Mesothelial cell of epicardium (in vitro differentiated cells): ENCODE measurements around the gene KIF2C. TPM values are rescaled to one million over a fixed set of nuclear protein-coding genes. Genes with fewer than 3 reads are reported as not detected.

Experiments used
- DNase-seq, 2 experiments: peaks; one replicate each; pipeline ENCODE4 v3.0.0; 2021; ENCODE audit warnings: low spot score in 2 of 2; ENCODE audit not compliant: unreplicated experiment in 2 of 2
- H3K27ac Mint-ChIP-seq: 2 replicates; pipeline ENCODE4 v1.8.0; 2021; ENCODE audit warnings: mixed read lengths
- H3K27me3 Mint-ChIP-seq: 2 replicates; pipeline ENCODE4 v1.8.0; 2021; ENCODE audit warnings: low read depth, mixed read lengths
- H3K36me3 Mint-ChIP-seq: 2 replicates; pipeline ENCODE4 v1.8.0; 2021; ENCODE audit warnings: mixed read lengths
- H3K4me1 Mint-ChIP-seq: 2 replicates; pipeline ENCODE4 v1.8.0; 2021; ENCODE audit warnings: mixed read lengths
- H3K4me3 Mint-ChIP-seq: 2 replicates; pipeline ENCODE4 v1.8.0; 2021; ENCODE audit warnings: mild to moderate bottlenecking, moderate library complexity, mixed read lengths
- H3K9me3 Mint-ChIP-seq: 2 replicates; pipeline ENCODE4 v1.8.0; 2021; ENCODE audit warnings: mixed read lengths
- total RNA-seq: library from RNA; stranded (reverse); gene quantifications from 3 replicates; pipeline ENCODE4 v1.2.1, GENCODE V29; 2021
- TF ChIP-seq, protein P1 (sequence below): fragments of 200-600 bp; sonication (generic); IDR thresholded peaks from one replicate; pipeline ENCODE4 v1.5.0; 2021; ENCODE audit warnings: antibody characterized with exemption; ENCODE audit not compliant: unreplicated experiment

KIF2C gene
- total RNA-seq, 1 donor from 2014 or later = 18.2 TPM

GRCh38 chr1:44778705-44779576 lies 39.3 kb downstream of the KIF2C start:
- TF ChIP-seq, protein P1, sequence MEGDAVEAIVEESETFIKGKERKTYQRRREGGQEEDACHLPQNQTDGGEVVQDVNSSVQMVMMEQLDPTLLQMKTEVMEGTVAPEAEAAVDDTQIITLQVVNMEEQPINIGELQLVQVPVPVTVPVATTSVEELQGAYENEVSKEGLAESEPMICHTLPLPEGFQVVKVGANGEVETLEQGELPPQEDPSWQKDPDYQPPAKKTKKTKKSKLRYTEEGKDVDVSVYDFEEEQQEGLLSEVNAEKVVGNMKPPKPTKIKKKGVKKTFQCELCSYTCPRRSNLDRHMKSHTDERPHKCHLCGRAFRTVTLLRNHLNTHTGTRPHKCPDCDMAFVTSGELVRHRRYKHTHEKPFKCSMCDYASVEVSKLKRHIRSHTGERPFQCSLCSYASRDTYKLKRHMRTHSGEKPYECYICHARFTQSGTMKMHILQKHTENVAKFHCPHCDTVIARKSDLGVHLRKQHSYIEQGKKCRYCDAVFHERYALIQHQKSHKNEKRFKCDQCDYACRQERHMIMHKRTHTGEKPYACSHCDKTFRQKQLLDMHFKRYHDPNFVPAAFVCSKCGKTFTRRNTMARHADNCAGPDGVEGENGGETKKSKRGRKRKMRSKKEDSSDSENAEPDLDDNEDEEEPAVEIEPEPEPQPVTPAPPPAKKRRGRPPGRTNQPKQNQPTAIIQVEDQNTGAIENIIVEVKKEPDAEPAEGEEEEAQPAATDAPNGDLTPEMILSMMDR = no peak
- no peak overlapping the region for H3K4me3 Mint-ChIP-seq
- no peaks in the 10 kb centered on the region for H3K27me3 Mint-ChIP-seq
- H3K27ac Mint-ChIP-seq = peak overlapping the region; percentile 67
- no peak for DNase-seq
- H3K4me1 Mint-ChIP-seq = peaks cover 30% of the 10 kb centered on the region
- H3K9me3 Mint-ChIP-seq = no peaks in the 10 kb centered on the region
- peaks cover 32% of the 10 kb centered on the region for H3K36me3 Mint-ChIP-seq

DNA sequence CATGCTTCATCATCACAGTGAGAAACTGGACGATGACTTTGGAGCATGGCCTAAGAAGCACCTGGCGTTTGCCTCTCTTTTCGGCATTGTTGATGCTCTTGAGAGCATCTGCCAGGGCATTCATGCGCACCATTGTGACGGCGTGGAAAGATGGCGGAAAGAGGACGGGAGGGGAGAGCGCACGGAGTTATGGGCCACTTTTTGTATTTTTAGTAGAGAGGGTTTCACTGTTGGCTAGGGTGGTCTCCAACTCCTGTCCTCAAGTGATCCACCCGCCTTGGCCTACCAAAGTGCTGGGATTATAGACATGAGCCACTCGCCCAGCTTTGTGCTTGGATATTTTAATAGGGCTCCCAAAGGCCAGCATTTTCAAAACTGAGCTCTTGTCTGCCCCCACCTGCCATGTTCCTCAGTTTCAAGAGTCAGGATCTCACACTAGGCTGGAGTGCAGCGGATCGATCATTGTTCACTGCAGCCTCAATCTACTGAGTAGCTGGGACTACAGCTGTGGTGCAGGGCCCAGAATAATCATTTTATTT lies 41.0 kb downstream of the KIF2C start:
- Mint-ChIP-seq H3K36me3 (peaks cover 32% of the 10 kb centered on the region), H3K27ac (no peak overlapping the region), H3K4me1 (peaks cover 32% of the 10 kb centered on the region), H3K4me3 (no peak overlapping the region), H3K9me3 (no peaks in the 10 kb centered on the region), H3K27me3 (no peaks in the 10 kb centered on the region)
- DNase-seq = no peak
- TF ChIP-seq, protein P1 = no peak

- Mint-ChIP-seq H3K27me3 (no peaks in the 10 kb centered on the region), H3K27ac (no peak overlapping the region), H3K36me3 (peaks cover 17% of the 10 kb centered on the region), H3K4me1 (peaks cover 24% of the 10 kb centered on the region), H3K9me3 (no peaks in the 10 kb centered on the region), H3K4me3 (peak overlapping the region; percentile 57)
- TF ChIP-seq, protein P1 = no peak
- no peak for DNase-seq
Observed at GRCh38 chr1:44783697-44784093, 44.1 kb downstream of the KIF2C start.

DNA sequence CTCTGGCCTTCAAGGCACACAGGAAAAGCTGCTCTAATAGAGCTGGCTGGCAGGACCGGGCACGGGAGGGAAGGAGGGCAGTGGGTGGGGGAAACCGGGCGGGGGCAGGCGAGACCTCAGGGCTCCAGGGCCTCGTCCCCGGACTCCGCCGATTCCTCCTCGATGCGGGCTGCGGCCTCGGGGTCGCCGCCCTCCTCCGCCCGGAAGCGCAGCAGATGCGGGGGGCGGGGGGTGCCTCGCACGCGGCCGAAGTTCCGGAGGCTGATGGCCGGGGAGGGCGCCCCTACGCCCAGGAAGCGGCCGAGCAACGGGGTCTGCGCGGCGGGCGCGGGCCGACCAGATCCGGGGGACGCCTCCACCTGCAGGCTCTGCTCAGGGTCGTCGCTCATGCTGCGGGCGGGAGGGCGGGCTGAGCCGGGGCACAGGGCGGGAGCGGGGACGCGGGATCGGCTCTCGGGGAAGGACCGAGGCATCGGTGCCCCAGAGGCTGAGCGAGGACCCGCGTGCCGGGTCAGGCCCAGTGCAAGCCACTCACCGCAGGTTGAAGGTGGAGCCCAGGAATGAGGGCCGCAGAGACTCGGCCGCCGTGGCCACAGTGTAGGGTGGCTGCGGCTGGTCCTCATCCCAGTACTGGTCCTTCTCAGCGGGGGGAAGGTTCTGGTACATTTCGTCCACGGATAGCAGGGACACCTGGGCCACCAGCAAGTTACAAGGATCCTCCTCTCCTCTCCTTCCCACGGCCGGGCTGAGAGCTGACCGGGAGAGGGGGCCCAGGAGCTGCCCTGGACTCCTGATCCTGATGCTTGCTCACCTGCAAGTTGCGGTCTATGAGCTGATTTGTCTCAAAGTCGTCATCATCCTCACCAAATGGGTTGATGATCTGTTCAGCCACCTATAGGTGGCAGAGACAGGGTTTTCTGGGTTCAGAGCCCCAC lies 44.7 kb downstream of the KIF2C start:
- no peak for DNase-seq
- Mint-ChIP-seq H3K4me3 (peak overlapping the region; percentile 59), H3K4me1 (peaks cover 23% of the 10 kb centered on the region), H3K36me3 (peaks cover 12% of the 10 kb centered on the region), H3K9me3 (no peaks in the 10 kb centered on the region), H3K27me3 (no peaks in the 10 kb centered on the region), H3K27ac (no peak overlapping the region)
- TF ChIP-seq, protein P1 = no peak

DNA sequence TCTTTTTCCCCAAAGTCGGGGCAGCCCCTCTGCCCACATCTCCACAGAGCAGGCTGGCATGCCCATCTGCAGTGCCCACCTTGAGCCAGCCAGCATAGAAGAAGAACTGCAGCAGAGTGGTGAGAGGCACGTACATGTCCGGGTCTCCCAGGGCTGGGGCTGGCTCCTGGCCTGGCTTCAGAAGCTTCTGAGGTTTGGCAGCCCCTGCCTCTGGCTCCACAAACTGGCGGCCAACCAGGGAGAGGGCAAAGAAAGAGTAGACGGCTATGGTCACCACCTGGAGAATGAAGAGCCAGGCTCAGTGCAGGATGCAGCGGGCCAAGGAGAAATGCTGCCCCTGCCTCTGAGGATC lies 45.4 kb downstream of the KIF2C start:
- no peak for DNase-seq
- Mint-ChIP-seq H3K4me3 (peak overlapping the region; percentile 59), H3K27ac (no peak overlapping the region)

More for the DNA sequence above, 45.4 kb downstream of the KIF2C start:
- H3K9me3 Mint-ChIP-seq = no peaks in the 10 kb centered on the region
- peaks cover 23% of the 10 kb centered on the region for H3K4me1 Mint-ChIP-seq
- TF ChIP-seq, protein P1 = no peak
- H3K36me3 Mint-ChIP-seq = peaks cover 11% of the 10 kb centered on the region
- H3K27me3 Mint-ChIP-seq = no peaks in the 10 kb centered on the region
